Spleen (tissue), 11 donors: ENCODE measurements around the gene SUPT3H. TPM values are rescaled to one million over a fixed set of nuclear protein-coding genes. Genes with fewer than 3 reads are reported as not detected.

Experiments
- DNase-seq: peaks from one replicate; pipeline ENCODE4 v3.0.0-alpha.2; 2020
- H3K27ac ChIP-seq, 8 donors: fragments of 200-600 bp; sonication (generic) in 7 of 8; 1 replicate in 4 of 8; 2 replicates in 4 of 8; pipeline versions ENCODE4 v1.5.0 to v1.8.0; 2016 to 2021; ENCODE audit warnings: inconsistent platforms in 4 of 8, mild to moderate bottlenecking in 4 of 8, moderate library complexity in 1 of 8
- H3K27me3 ChIP-seq, 7 donors: fragments of 200-600 bp; sonication (generic) in 6 of 7; replicated peaks in 1 of 7; 1 replicate in 4 of 7; 2 replicates in 3 of 7; pipeline versions ENCODE4 v1.5.0 to v1.8.0; 2016 to 2021; ENCODE audit warnings: inconsistent platforms in 3 of 7, mild to moderate bottlenecking in 1 of 7
- H3K36me3 ChIP-seq, 6 donors: fragments of 200-600 bp; sonication (generic) in 5 of 6; 1 replicate in 4 of 6; 2 replicates in 2 of 6; pipeline versions ENCODE4 v1.5.0 to v1.8.0; 2016 to 2021; ENCODE audit warnings: inconsistent platforms in 2 of 6
- H3K4me1 ChIP-seq, 6 donors: fragments of 200-600 bp; sonication (generic) in 5 of 6; 1 replicate in 3 of 6; 2 replicates in 3 of 6; pipeline versions ENCODE4 v1.5.0 to v1.8.0; 2016 to 2021; ENCODE audit warnings: inconsistent platforms in 3 of 6
- H3K4me3 ChIP-seq, 8 donors: fragments of 200-600 bp; sonication (generic) in 7 of 8; 1 replicate in 4 of 8; 2 replicates in 4 of 8; pipeline versions ENCODE4 v1.5.0 to v1.8.0; 2016 to 2021; ENCODE audit warnings: inconsistent platforms in 4 of 8, mild to moderate bottlenecking in 4 of 8, moderate library complexity in 2 of 8
- H3K9me3 ChIP-seq, 8 donors: fragments of 200-600 bp; sonication (generic) in 7 of 8; 1 replicate in 4 of 8; 2 replicates in 4 of 8; pipeline versions ENCODE4 v1.5.0 to v1.8.0; 2016 to 2021; ENCODE audit warnings: inconsistent platforms in 4 of 8
- CTCF ChIP-seq, 11 experiments: fragments of 200-600 bp in 7 of 11; fragments of 450-650 bp in 4 of 11; sonication (generic) in 4 of 11; IDR thresholded peaks in 8 of 11; conservative IDR thresholded peaks in 3 of 11; 1 replicate in 7 of 11; 2 replicates in 4 of 11; pipeline versions ENCODE4 v1.4.0 to v1.8.0; 2016 to 2021; ENCODE audit warnings: antibody characterized with exemption in 11 of 11, inconsistent platforms in 4 of 11, mild to moderate bottlenecking in 1 of 11
- POLR2A ChIP-seq, 3 donors: fragments of 450-650 bp; IDR thresholded peaks; one replicate each; pipeline ENCODE4 v1.5.1; 2017; ENCODE audit warnings: antibody characterized with exemption in 3 of 3, mild to moderate bottlenecking in 1 of 3
- POLR2AphosphoS5 ChIP-seq, 3 donors: sonication (generic); formaldehyde crosslinking; IDR thresholded peaks; one replicate each; pipeline ENCODE4 v1.5.1; 2017; ENCODE audit warnings: antibody characterized with exemption in 3 of 3
- WGBS, 5 donors: extraction: QIAGEN DNeasy Blood & Tissue Kit in 3 of 5; methylation state at CpG; one replicate each; pipeline versions ENCODE4 v1.1.5 to v1.1.7; 2013 to 2018; 5-methylcytosine and 5-hydroxymethylcytosine counted together
- intact Hi-C: fragments of 100-400 bp; cut with DNase I; formaldehyde crosslinking; loops from one replicate; pipeline ENCODE4 v1.15.0; 2023; ENCODE audit warnings: low total_unique reads
- polyA plus RNA-seq, 3 donors: library from polyadenylated mRNA; stranded (reverse); fragments of 200-250 nt; gene quantifications; one replicate each; pipeline ENCODE4 v1.2.1, GENCODE V29; 2013
- total RNA-seq, 7 donors: library from RNA; depleted of rRNA in 3 of 7; stranded (reverse); fragments of >200 nt in 3 of 7; fragmentation: NEBNext Ultra II Directional in 4 of 7; extraction: Animal tissue kit (Norgen Biotek cat#: 25700) in 4 of 7; gene quantifications; one replicate each; pipeline versions ENCODE4 v1.1.0 to v1.2.1, GENCODE V29; 2016 to 2021
- donor health status: healthy with polysubstance abuse.
- donor health status: DM: no; HTN: no; CAD: no; lungs with moderate emphysema.
- donor health status: DM: no; HTN: no; CAD: no.
- donor health status: Bipolar disorder and iron deficiency.
- donor health status: healthy.
- donor health status: DM: no; HTN: no; CAD: no.
- donor health status: DM: yes; HTN: yes; CAD: no.

The SUPT3H gene
- total and polyA plus RNA-seq, 10 donors, result 3.1 to 16.8 (median 6.2) TPM

DNA sequence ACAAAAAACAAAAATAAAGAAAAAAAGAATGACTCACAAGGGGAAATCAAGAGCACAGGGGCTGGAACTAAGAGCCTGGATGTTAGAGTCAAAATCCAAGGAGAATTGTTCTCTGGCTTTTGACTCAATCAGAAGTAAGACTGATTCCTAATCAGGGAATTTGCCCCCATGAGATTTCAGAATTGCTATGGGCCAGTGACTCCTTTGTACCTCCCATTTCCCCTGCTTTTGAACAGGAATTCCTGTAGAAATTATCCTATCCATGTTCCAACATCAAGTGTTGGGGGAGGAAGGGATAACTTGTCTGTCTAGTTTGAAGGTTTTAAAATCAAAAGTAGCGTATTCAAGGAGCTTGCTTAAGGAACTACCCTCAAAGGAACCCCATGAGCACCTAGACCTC is 593.5 kb downstream of the SUPT3H start:
- intact Hi-C loops, result no loop called here
- Histone ChIP-seq H3K27ac (no peak overlapping the region), H3K4me1 (no peaks in the 10 kb centered on the region), H3K9me3 (peaks cover 0 to 11% (median 6%) of the 10 kb centered on the region in 8 donors), H3K27me3 (no peaks in the 10 kb centered on the region), H3K36me3 (no peaks in the 10 kb centered on the region), H3K4me3 (no peak overlapping the region)
- no peak for DNase-seq
- TF ChIP-seq CTCF (IDR thresholded peaks at IDR 0.05 in 8 of 11, conservative IDR thresholded peaks at IDR 0.05 in 3 of 11) (no peak), POLR2AphosphoS5 (IDR thresholded peaks at IDR 0.05) (no peak), POLR2A (IDR thresholded peaks at IDR 0.05) (no peak)
- 89 to 97% (median 93%) methylated on average over 1 of the region's 1 CpG for WGBS, 5 donors

DNA sequence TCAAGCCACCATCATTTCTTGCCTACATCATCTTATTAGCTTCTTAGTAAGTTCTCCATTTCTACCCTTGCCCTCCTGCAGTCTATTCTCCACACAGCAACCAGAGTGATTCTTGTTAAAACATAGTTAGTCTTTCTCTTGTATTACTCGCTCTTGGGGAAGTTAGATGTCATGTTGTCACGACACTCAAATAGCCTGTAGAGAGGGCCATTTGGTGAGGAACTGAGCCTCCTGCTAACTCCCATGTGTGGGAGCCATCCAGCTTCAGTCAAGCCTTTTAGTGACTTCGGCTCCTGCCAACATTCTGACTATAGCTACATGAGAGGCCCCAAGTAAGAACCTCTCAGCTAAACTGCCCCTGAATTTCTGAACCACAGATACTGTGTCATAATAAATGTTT is 594.8 kb downstream of the SUPT3H start:
- Histone ChIP-seq H3K27ac (no peak overlapping the region), H3K4me1 (no peaks in the 10 kb centered on the region), H3K27me3 (no peaks in the 10 kb centered on the region), H3K4me3 (no peak overlapping the region), H3K9me3 (peaks cover 0 to 11% (median 6%) of the 10 kb centered on the region in 8 donors), H3K36me3 (no peaks in the 10 kb centered on the region)
- intact Hi-C loops, result no loop called here
- DNase-seq, result no peak
- 51 to 79% (median 58%) methylated on average over 3 of the region's 3 CpGs for WGBS, 5 donors
- TF ChIP-seq CTCF (IDR thresholded peaks at IDR 0.05 in 8 of 11, conservative IDR thresholded peaks at IDR 0.05 in 3 of 11), result no peak
- TF ChIP-seq POLR2A (IDR thresholded peaks at IDR 0.05), result no peak
- TF ChIP-seq POLR2AphosphoS5 (IDR thresholded peaks at IDR 0.05), result no peak

DNA sequence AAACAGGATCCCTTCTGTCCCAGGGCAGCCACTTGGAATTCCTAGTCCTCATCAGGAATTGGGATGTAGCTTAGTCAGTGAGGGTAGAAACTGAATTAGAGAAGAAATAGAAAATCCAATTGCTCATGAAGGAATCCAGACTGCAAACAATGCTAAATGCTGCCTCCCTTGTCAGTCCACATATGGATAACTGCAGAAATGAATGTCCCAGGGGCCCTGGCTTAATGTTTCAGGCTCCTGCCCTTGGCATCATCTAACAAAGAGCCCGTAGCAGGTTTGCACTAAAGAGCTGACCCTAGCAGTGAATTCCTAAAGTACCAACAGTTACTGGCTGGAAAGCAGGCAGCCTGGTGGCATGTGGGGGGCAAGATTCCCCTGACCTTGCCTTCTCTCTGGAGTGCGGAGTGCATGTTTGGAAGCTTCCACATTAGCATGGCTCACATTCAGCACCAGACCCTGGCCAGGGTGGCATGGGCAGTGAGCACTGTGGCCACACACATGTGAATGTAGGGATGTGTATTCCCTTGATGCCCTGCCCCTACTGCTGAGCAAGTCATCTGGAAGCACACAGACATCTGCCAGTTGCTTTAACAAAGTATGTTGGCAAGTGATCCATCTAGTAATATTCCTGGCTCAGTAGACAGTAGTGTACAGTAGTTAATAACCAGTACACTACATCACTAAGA is 595.7 kb downstream of the SUPT3H start:
- no peaks in the 10 kb centered on the region for H3K4me1 ChIP-seq
- TF ChIP-seq POLR2A (IDR thresholded peaks at IDR 0.05), result no peak
- H3K27ac ChIP-seq, result no peak overlapping the region
- peaks cover 0 to 11% (median 6%) of the 10 kb centered on the region in 8 donors for H3K9me3 ChIP-seq
- no peaks in the 10 kb centered on the region for H3K27me3 ChIP-seq
- 86 to 97% (median 89%) methylated on average over 2 of the region's 2 CpGs for WGBS, 5 donors
- H3K4me3 ChIP-seq, result no peak overlapping the region
- no peak for DNase-seq
- no peaks in the 10 kb centered on the region for H3K36me3 ChIP-seq
- intact Hi-C loops, result no loop called here

DNA sequence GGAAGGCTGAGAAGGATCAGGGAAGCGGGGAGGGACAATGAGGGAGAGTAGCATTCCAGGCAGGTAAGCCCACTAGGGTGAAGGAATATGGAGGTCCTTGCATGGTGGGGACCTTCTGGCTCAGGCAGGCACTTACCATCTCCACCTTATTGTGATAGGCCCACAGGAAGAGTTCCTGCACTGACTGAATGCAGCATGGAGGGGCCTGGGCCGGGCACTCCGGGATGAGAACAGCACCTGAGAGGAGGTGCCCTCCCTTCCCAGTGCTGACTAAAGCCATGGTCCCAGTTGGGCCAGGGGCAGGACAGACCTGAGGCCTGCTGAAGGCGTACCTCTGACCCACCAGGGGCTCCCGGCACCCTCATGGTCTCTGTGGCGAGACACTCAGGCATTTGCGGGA is 597.6 kb downstream of the SUPT3H start:
- Histone ChIP-seq H3K27ac (no peak overlapping the region), H3K27me3 (no peaks in the 10 kb centered on the region), H3K4me3 (no peak overlapping the region), H3K9me3 (peaks cover 0 to 11% (median 6%) of the 10 kb centered on the region in 8 donors), H3K4me1 (no peaks in the 10 kb centered on the region), H3K36me3 (no peaks in the 10 kb centered on the region)
- intact Hi-C loops, result no loop called here
- WGBS, 5 donors, result 92 to 98% (median 95%) methylated on average over 7 of the region's 7 CpGs
- no peak for DNase-seq
- TF ChIP-seq CTCF (IDR thresholded peaks at IDR 0.05 in 8 of 11, conservative IDR thresholded peaks at IDR 0.05 in 3 of 11) (no peak), POLR2A (IDR thresholded peaks at IDR 0.05) (no peak), POLR2AphosphoS5 (IDR thresholded peaks at IDR 0.05) (no peak)
